SK-N-SH (cell line): Measurements from ENCODE around the gene MVP. TPM values are rescaled to one million over a fixed set of nuclear protein-coding genes. Genes with fewer than 3 reads are reported as not detected.

Source experiments
- CTCF ChIA-PET: fragments of 300-600, 350-600 bp; formaldehyde crosslinking; extraction: SDS; loops from one replicate; lab custom pipeline; 2021; lab: Yijun Ruan, JAX
- POLR2A ChIA-PET: fragments of 350-600 bp; sonication (Branson Sonifier 250); formaldehyde crosslinking; extraction: SDS; loops from one replicate; lab custom pipeline; 2020; ENCODE audit warnings: antibody characterized with exemption, inconsistent platforms; lab: Yijun Ruan, JAX
- DNase-seq: peaks from one replicate; pipeline ENCODE4 v3.0.0; 2012
- H2AFZ ChIP-seq: fragments of 200-600 bp; sonication (generic); 2 replicates; pipeline ENCODE4 v1.8.1; 2016; ENCODE audit warnings: antibody characterized with exemption, mild to moderate bottlenecking, low read depth
- H3F3A ChIP-seq: fragments of 200-600 bp; sonication (generic); replicated peaks from 2 replicates; pipeline ENCODE3; 2016; ENCODE audit warnings: antibody characterized with exemption, mild to moderate bottlenecking; ENCODE audit not compliant: insufficient read depth
- H3K27ac ChIP-seq, 2 experiments: fragments of 200-500 bp in 1 of 2; fragments of 200-600 bp in 1 of 2; sonication (Bioruptor generic) in 1 of 2; sonication (generic), shearing (Covaris generic) in 1 of 2; 2 replicates each; pipeline versions ENCODE4 v1.5.1 to v1.6.1; 2014 to 2016; ENCODE audit warnings: low read depth in 2 of 2, inconsistent platforms in 1 of 2, low read length in 1 of 2, mild to moderate bottlenecking in 1 of 2, mixed read lengths in 1 of 2
- H3K27me3 ChIP-seq: fragments of 200-600 bp; sonication (generic), shearing (Covaris generic); 2 replicates; pipeline ENCODE4 v1.6.1; 2016; ENCODE audit warnings: mixed run types; ENCODE audit not compliant: insufficient read depth
- H3K36me3 ChIP-seq, 2 experiments: fragments of 200-500 bp in 1 of 2; fragments of 200-600 bp in 1 of 2; sonication (Bioruptor generic) in 1 of 2; sonication (generic) in 1 of 2; replicated peaks in 1 of 2; 2 replicates each; pipeline versions ENCODE3 to v1.5.1; 2014 to 2016; ENCODE audit warnings: low read length in 1 of 2, mild to moderate bottlenecking in 1 of 2; ENCODE audit not compliant: insufficient read depth in 2 of 2, control insufficient read depth in 1 of 2
- H3K4me1 ChIP-seq, 2 experiments: fragments of 200-500 bp in 1 of 2; fragments of 200-600 bp in 1 of 2; sonication (Bioruptor generic) in 1 of 2; sonication (generic), shearing (Covaris generic) in 1 of 2; 2 replicates each; pipeline versions ENCODE4 v1.5.1 to v1.6.1; 2014 to 2016; ENCODE audit warnings: low read depth in 1 of 2, low read length in 1 of 2, mixed run types in 1 of 2; ENCODE audit not compliant: insufficient read depth in 2 of 2, control insufficient read depth in 1 of 2
- H3K4me2 ChIP-seq: fragments of 200-600 bp; sonication (generic), shearing (Covaris generic); 2 replicates; pipeline ENCODE4 v1.6.1; 2017; ENCODE audit warnings: mixed run types
- H3K4me3 ChIP-seq, 2 experiments: fragments of 200-500 bp in 1 of 2; fragments of 200-600 bp in 1 of 2; sonication (Bioruptor generic) in 1 of 2; sonication (generic), shearing (Covaris generic) in 1 of 2; 2 replicates each; pipeline versions ENCODE4 v1.5.1 to v1.8.1; 2014 to 2016; ENCODE audit warnings: low read depth in 2 of 2, inconsistent platforms in 1 of 2, low read length in 1 of 2, mild to moderate bottlenecking in 1 of 2, mixed read lengths in 1 of 2, moderate library complexity in 1 of 2
- H3K79me2 ChIP-seq: fragments of 200-600 bp; sonication (generic); 2 replicates; pipeline ENCODE4 v1.8.1; 2017; ENCODE audit warnings: mild to moderate bottlenecking; ENCODE audit not compliant: insufficient read depth
- H3K9ac ChIP-seq: fragments of 200-600 bp; sonication (generic); 2 replicates; pipeline ENCODE4 v1.6.1; 2017; ENCODE audit warnings: mixed run types
- H3K9me2 ChIP-seq: fragments of 200-600 bp; sonication (generic); 2 replicates; pipeline ENCODE4 v1.6.1; 2017; ENCODE audit warnings: mixed run types
- H3K9me3 ChIP-seq: fragments of 200-600 bp; sonication (generic); 2 replicates; pipeline ENCODE4 v1.6.1; 2017; ENCODE audit warnings: mixed run types, mild to moderate bottlenecking, moderate library complexity
- H4K20me1 ChIP-seq: fragments of 200-600 bp; sonication (generic); 2 replicates; pipeline ENCODE4 v1.6.1; 2017; ENCODE audit warnings: mild to moderate bottlenecking, mixed run types; ENCODE audit not compliant: insufficient read depth
- CHD2 ChIP-seq: fragments of 150-350 bp; IDR thresholded peaks from 2 replicates; pipeline ENCODE4 v1.6.1; 2018; ENCODE audit warnings: low read length; ENCODE audit not compliant: partially characterized antibody
- ELF1 ChIP-seq: IDR thresholded peaks from 2 replicates; pipeline ENCODE4 v1.4.0; 2012
- FOXJ3 ChIP-seq: sonication (generic); formaldehyde crosslinking; IDR thresholded peaks from 2 replicates; pipeline ENCODE4 v1.5.1; 2020; ENCODE audit warnings: mild to moderate bottlenecking, missing genetic modification reagents
- FOXM1 ChIP-seq: IDR thresholded peaks from 2 replicates; pipeline ENCODE4 v1.4.0; 2012; ENCODE audit warnings: low read depth, mild to moderate bottlenecking
- GABPA ChIP-seq: IDR thresholded peaks from 2 replicates; pipeline ENCODE4 v1.4.0; 2012; ENCODE audit warnings: low read depth, mild to moderate bottlenecking
- GATA2 ChIP-seq: sonication (generic); formaldehyde crosslinking; IDR thresholded peaks from 2 replicates; pipeline ENCODE4 v1.5.0; 2020; ENCODE audit warnings: mild to moderate bottlenecking, missing genetic modification reagents
- IRF3 ChIP-seq: fragments of 150-350 bp; IDR thresholded peaks from 2 replicates; pipeline ENCODE4 v1.6.1; 2016; ENCODE audit warnings: mild to moderate bottlenecking, low read depth, low read length
- MAX ChIP-seq: IDR thresholded peaks from 2 replicates; pipeline ENCODE4 v1.4.0; 2012; ENCODE audit warnings: low read depth
- NFIC ChIP-seq: IDR thresholded peaks from 2 replicates; pipeline ENCODE4 v1.4.0; 2012; ENCODE audit warnings: borderline replicate concordance
- PBX3 ChIP-seq: IDR thresholded peaks from 2 replicates; pipeline ENCODE4; 2012
- POLR2AphosphoS5 ChIP-seq: IDR thresholded peaks from 2 replicates; pipeline ENCODE4 v1.6.1; 2012; ENCODE audit warnings: low read depth, low read length
- RCOR1 ChIP-seq: fragments of 150-350 bp; IDR thresholded peaks from 2 replicates; pipeline ENCODE4 v1.6.1; 2017; ENCODE audit warnings: antibody characterized with exemption, low read length
- RFX5 ChIP-seq: IDR thresholded peaks from 2 replicates; pipeline ENCODE4 v1.6.1; 2012; ENCODE audit warnings: mild to moderate bottlenecking, improper control_type of control experiment, low read length
- RXRA ChIP-seq: IDR thresholded peaks from 2 replicates; pipeline ENCODE4 v1.4.0; 2012; ENCODE audit warnings: low read depth, mild to moderate bottlenecking, borderline replicate concordance
- SMC3 ChIP-seq: IDR thresholded peaks from 2 replicates; pipeline ENCODE4 v1.6.1; 2012; ENCODE audit warnings: low read depth, low read length, improper control_type of control experiment
- TCF12 ChIP-seq: IDR thresholded peaks from 2 replicates; pipeline ENCODE4 v1.4.0; 2012
- USF2 ChIP-seq: fragments of 150-350 bp; IDR thresholded peaks from 2 replicates; pipeline ENCODE4 v1.6.1; 2017; ENCODE audit warnings: antibody characterized with exemption, low read length, low read depth, borderline replicate concordance
- YY1 ChIP-seq: IDR thresholded peaks from 2 replicates; pipeline ENCODE4 v1.4.0; 2012; ENCODE audit warnings: low read depth, mild to moderate bottlenecking
- WGBS: methylation state at CpG from one replicate; pipeline ENCODE4 v1.1.6; 2017; ENCODE audit warnings: low lambda C conversion rate; 5-methylcytosine and 5-hydroxymethylcytosine counted together
- polyA plus RNA-seq, 3 experiments: library from polyadenylated mRNA; depleted of rRNA; stranded (reverse); fragments of >200 nt; gene quantifications; 2 replicates each; pipeline ENCODE4 v1.2.3, GENCODE V29; 2012
- TF ChIP-seq, protein P1 (sequence below): IDR thresholded peaks from 2 replicates; pipeline ENCODE4 v1.6.1; 2012; ENCODE audit warnings: mild to moderate bottlenecking, low read depth, low read length, moderate library complexity
- TF ChIP-seq, protein P2 (sequence below): fragments of 200-600 bp; sonication (generic); IDR thresholded peaks from 2 replicates; pipeline ENCODE4 v1.6.1; 2017; ENCODE audit warnings: antibody characterized with exemption, mild to moderate bottlenecking, moderate library complexity
- TF ChIP-seq, protein P3 (sequence below): IDR thresholded peaks from 2 replicates; pipeline ENCODE4 v1.4.0; 2012; ENCODE audit warnings: low read depth, borderline replicate concordance

Gene MVP
- polyA plus RNA-seq, 1 of the 3 experiments (the other 2 are of a cell fraction), result 222 TPM

DNA sequence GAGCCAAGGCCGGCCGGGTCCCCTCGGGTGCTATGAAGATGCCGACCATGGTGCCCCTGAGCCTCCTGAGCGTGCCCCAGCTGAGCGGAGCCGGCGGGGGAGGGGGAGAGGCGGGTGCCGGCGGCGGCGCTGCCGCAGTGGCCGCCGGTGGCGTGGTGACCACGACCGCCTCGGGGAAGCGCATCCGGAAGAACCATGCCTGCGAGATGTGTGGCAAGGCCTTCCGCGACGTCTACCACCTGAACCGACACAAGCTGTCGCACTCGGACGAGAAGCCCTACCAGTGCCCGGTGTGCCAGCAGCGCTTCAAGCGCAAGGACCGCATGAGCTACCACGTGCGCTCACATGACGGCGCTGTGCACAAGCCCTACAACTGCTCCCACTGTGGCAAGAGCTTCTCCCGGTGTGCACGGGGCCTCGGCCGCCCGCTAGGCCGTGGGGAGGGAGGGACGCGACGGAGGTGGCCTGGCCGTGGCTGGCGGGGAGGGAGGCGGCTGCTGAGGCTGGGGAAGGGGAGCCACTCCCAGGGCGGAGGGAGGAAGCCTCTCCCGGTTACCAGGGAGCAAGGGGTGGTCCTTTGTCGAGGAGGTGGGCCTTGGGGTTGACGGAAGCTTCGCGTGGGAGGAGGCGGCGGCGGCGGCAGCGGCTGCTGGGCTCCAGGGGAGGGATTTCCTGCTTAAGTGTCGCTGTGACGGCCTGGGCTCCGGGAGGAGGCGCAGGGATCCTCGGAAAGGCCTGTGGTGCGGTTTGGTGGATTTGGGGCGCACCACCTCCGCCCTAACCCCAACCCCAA, 12.6 kb upstream of the MVP start:
- DNase-seq, result peak; percentile 77
- CTCF ChIA-PET, result interaction anchor here (0.8 to 2.6 kb wide), 22 partner anchors 9 to 248 kb away, joined by 3 to 24 read pairs (median 5); partner anchors contain the start of genes KIF22, MVP, PAGR1 and TAOK2
- TF ChIP-seq RCOR1 (no peak), IRF3 (no peak), PBX3 (peak; percentile 28; the same call in 1 of the 2 replicates), ELF1 (no peak), MAX (peak; percentile 98), SMC3 (peak; percentile 46), FOXM1 (no peak), TCF12 (no peak), FOXJ3 (CRISPR knock-in tag) (no peak), GATA2 (CRISPR knock-in tag) (no peak), GABPA (peak; percentile 65; the same call in 1 of the 2 replicates), RXRA (no peak), RFX5 (no peak), USF2 (no peak), NFIC (no peak), YY1 (no peak), CHD2 (no peak), POLR2AphosphoS5 (peak; percentile 22; the same call in 1 of the 2 replicates)
- TF ChIP-seq, protein P1, sequence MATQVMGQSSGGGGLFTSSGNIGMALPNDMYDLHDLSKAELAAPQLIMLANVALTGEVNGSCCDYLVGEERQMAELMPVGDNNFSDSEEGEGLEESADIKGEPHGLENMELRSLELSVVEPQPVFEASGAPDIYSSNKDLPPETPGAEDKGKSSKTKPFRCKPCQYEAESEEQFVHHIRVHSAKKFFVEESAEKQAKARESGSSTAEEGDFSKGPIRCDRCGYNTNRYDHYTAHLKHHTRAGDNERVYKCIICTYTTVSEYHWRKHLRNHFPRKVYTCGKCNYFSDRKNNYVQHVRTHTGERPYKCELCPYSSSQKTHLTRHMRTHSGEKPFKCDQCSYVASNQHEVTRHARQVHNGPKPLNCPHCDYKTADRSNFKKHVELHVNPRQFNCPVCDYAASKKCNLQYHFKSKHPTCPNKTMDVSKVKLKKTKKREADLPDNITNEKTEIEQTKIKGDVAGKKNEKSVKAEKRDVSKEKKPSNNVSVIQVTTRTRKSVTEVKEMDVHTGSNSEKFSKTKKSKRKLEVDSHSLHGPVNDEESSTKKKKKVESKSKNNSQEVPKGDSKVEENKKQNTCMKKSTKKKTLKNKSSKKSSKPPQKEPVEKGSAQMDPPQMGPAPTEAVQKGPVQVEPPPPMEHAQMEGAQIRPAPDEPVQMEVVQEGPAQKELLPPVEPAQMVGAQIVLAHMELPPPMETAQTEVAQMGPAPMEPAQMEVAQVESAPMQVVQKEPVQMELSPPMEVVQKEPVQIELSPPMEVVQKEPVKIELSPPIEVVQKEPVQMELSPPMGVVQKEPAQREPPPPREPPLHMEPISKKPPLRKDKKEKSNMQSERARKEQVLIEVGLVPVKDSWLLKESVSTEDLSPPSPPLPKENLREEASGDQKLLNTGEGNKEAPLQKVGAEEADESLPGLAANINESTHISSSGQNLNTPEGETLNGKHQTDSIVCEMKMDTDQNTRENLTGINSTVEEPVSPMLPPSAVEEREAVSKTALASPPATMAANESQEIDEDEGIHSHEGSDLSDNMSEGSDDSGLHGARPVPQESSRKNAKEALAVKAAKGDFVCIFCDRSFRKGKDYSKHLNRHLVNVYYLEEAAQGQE, result 0 out of 2 replicates have a peak, but pooled peaks have one; percentile 53
- TF ChIP-seq, protein P2, sequence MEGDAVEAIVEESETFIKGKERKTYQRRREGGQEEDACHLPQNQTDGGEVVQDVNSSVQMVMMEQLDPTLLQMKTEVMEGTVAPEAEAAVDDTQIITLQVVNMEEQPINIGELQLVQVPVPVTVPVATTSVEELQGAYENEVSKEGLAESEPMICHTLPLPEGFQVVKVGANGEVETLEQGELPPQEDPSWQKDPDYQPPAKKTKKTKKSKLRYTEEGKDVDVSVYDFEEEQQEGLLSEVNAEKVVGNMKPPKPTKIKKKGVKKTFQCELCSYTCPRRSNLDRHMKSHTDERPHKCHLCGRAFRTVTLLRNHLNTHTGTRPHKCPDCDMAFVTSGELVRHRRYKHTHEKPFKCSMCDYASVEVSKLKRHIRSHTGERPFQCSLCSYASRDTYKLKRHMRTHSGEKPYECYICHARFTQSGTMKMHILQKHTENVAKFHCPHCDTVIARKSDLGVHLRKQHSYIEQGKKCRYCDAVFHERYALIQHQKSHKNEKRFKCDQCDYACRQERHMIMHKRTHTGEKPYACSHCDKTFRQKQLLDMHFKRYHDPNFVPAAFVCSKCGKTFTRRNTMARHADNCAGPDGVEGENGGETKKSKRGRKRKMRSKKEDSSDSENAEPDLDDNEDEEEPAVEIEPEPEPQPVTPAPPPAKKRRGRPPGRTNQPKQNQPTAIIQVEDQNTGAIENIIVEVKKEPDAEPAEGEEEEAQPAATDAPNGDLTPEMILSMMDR, result peak; percentile 58
- TF ChIP-seq, protein P3, sequence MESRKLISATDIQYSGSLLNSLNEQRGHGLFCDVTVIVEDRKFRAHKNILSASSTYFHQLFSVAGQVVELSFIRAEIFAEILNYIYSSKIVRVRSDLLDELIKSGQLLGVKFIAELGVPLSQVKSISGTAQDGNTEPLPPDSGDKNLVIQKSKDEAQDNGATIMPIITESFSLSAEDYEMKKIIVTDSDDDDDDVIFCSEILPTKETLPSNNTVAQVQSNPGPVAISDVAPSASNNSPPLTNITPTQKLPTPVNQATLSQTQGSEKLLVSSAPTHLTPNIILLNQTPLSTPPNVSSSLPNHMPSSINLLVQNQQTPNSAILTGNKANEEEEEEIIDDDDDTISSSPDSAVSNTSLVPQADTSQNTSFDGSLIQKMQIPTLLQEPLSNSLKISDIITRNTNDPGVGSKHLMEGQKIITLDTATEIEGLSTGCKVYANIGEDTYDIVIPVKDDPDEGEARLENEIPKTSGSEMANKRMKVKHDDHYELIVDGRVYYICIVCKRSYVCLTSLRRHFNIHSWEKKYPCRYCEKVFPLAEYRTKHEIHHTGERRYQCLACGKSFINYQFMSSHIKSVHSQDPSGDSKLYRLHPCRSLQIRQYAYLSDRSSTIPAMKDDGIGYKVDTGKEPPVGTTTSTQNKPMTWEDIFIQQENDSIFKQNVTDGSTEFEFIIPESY, result no peak

More for the DNA sequence above, 12.6 kb upstream of the MVP start:
- no peaks in the 10 kb centered on the region for H3K9me2 ChIP-seq
- peaks cover 15% of the 10 kb centered on the region for H4K20me1 ChIP-seq
- peaks cover 40% of the 10 kb centered on the region for H3K79me2 ChIP-seq
- H3K4me1 ChIP-seq, result peaks cover 25 to 50% of the 10 kb centered on the region in 2 experiments
- peak overlapping the region; percentile 70 to 76 for H3K4me3 ChIP-seq
- H3K27me3 ChIP-seq, result no peaks in the 10 kb centered on the region
- POLR2A ChIA-PET, result interaction anchor here (0.6 to 1.3 kb wide), 8 partner anchors 9 to 588 kb away, joined by 3 to 7 read pairs (median 3); partner anchors contain the start of genes CDIPT, PAGR1 and ZNF48
- H2AFZ ChIP-seq, result no peak overlapping the region
- peak overlapping the region; percentile 97 for H3K4me2 ChIP-seq
- H3K9ac ChIP-seq, result peak overlapping the region; percentile 62
- 2% methylated on average over 28 of the region's 69 CpGs for WGBS
- H3F3A ChIP-seq, result peaks cover 60% of the 10 kb centered on the region
- H3K36me3 ChIP-seq, result peaks cover 20% of the 10 kb centered on the region in 2 experiments
- H3K9me3 ChIP-seq, result no peaks in the 10 kb centered on the region
- peak overlapping the region; percentile 71 to 89 for H3K27ac ChIP-seq
